Superior temporal gyrus (tissue), 1 donor: Measurements from ENCODE around the gene MLNR.

Experiments
- DNase-seq: peaks from one replicate; pipeline ENCODE4 v3.0.0-alpha.2; 2016; ENCODE audit errors: extremely low spot score

The MLNR gene, protein sequence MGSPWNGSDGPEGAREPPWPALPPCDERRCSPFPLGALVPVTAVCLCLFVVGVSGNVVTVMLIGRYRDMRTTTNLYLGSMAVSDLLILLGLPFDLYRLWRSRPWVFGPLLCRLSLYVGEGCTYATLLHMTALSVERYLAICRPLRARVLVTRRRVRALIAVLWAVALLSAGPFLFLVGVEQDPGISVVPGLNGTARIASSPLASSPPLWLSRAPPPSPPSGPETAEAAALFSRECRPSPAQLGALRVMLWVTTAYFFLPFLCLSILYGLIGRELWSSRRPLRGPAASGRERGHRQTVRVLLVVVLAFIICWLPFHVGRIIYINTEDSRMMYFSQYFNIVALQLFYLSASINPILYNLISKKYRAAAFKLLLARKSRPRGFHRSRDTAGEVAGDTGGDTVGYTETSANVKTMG

DNA sequence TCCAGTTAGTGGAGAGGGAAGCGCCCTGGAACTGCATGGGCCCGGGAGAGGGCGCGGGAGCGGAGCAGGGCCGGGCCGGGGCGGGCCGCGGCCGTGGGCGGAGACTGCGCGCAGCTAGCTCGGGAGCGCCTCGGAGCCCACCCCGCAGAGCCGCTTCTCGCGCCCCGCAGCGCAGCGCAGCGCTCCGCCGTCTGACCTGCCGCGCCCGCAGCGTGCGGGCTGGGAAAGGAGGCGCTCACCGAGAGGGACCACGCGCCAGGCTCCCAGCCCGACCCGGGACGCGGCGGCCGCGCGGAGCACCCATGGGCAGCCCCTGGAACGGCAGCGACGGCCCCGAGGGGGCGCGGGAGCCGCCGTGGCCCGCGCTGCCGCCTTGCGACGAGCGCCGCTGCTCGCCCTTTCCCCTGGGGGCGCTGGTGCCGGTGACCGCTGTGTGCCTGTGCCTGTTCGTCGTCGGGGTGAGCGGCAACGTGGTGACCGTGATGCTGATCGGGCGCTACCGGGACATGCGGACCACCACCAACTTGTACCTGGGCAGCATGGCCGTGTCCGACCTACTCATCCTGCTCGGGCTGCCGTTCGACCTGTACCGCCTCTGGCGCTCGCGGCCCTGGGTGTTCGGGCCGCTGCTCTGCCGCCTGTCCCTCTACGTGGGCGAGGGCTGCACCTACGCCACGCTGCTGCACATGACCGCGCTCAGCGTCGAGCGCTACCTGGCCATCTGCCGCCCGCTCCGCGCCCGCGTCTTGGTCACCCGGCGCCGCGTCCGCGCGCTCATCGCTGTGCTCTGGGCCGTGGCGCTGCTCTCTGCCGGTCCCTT lies at the start of gene MLNR:
Gene MLNR (plus strand): TSS at position 303 of the 820 bp plus-strand sequence. CDS start 0 bp downstream, at position 303.
- DNase-seq = no peak

DNA sequence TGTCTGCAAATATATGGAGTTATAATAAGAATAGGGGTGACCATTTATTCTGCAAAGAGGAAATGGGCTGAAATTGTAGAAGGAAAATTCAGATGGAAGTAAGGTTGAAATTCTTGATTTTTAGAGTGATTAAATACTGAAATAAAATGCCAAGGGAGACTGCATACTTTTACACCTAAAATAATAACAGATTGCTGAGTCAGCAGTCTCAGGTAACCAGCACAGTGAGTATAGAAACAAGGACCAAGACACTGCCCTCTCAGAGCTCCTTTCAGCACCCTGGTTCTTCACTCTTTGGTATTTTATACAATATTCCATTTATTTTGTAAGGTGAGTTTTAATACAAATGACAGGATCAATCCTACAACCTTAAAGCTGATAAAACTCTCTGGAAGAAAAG lies 48.8 kb upstream of the MLNR start:
- no peak for DNase-seq

DNA sequence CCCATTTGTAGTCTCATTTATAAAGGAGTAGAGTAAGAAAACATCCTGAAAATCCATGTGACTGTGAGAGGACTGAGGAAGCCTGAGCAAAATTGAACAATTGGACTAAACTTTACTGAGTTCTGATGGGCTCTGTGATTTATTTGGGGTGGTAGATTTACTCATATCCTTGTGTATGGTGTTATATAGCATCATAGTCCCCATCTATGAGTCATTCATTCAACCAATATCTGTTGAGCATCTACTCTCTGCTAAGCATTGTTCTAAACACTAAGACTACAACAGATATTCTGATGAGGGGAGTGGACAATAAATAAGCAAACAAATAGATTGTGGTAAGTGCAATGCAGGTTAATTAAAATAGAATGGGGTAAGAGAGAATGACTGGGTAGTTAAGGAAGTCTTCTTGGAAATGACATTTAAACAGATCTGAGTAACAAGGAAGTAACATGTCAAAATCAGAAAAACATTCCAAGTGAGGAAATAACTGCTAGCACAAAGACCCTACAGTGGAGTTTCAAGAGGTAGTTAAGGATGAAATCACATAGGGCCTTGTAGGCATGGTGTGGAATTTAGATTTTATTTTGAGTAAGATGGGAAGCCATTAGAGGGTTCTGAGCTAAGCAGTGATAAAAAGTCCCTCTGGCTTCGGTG lies 36.3 kb upstream of the MLNR start:
- DNase-seq = no peak

DNA sequence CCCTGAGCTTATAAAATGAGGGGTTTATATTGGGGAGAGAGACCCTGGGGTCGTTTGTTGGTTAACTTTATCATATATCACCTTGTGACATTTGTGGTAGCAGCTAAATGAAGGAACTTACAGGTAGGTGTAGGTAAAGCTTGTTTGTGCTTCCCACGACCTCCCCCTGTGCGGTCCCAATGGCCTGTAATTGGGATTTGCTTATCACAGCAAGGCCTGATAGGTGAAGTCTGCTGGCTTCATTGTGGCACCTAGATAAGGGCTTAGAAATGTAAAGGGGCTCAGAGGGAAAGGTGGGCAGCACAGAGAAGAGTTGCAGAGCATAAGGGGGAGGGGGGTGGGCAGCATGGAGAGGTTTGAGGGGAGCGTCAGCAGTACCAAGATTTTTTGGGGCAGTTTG lies 35.5 kb upstream of the MLNR start:
- DNase-seq = no peak

DNA sequence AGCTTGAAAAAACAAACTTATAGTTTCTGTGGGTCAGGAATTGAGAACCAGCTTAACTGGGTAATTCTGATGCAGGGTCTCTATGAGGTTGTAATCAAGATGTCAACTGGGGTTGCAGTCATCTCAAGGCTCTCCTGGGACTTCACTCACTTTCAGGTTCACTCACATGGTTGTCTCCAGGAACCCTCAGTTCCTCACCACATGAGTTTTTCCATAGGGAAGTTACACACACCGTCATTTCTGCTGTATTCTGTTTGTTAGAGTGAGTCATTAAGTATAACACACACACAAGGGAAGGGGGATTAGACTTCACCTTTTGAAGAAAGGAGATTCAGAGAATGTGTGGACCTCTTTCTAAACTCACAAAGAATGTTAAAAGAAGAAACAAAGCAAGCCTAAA lies 34.9 kb upstream of the MLNR start:
- DNase-seq = no peak

DNA sequence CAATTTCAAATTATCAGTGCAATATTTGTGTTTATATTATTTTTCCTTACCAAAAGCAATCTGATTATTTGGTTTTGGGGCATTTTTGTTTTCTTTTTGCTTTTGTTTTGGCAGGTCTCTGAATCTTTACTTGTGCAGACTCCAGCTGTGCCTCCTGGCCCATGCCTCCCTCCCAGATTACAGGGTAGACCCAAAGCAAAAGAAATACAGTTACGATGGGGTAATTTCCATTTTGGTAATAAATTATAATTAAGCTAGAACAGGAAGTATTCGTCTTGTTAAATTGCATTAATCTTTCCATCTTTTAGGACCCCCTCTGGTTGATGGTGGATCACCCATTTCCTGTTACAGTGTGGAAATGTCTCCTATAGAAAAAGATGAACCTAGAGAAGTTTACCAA lies 29.2 kb upstream of the MLNR start:
- no peak for DNase-seq

DNA sequence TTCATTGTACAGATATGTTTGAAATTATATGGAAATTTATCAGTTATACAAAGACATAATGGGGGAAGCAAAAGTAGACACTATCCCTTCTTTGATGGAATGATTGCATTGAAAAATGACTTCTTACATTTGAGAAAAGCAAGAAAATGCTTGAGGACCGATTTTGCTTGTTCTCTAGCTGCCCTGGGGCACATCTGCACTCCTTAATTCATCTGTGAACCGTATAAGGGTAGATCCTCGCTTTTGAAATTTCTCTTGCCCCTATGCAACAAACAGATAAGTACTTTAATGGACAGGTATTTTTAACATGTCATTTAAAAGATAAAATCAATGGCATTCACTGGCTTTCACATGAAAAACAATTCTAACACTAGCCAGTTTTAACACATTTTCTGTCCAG lies 13.5 kb upstream of the MLNR start:
- no peak for DNase-seq

DNA sequence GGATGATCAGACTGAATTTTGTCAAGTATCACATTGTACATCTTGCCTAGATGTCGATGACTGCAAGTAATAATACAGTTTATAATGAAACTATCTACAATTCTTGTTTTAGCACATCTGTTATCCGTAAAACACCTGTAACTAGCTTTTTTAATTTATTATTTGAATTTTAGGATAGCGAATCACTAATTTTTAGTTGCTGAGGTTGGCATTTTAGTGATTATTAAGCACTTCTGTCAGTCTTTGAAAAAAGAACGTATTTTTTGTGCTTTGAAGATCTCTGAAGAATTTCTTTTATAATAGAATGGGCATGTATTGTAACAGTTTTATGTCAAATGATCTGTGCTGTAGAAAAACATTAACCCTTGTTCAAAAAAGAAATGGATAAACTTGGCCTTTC lies 11.5 kb upstream of the MLNR start:
- DNase-seq = no peak

DNA sequence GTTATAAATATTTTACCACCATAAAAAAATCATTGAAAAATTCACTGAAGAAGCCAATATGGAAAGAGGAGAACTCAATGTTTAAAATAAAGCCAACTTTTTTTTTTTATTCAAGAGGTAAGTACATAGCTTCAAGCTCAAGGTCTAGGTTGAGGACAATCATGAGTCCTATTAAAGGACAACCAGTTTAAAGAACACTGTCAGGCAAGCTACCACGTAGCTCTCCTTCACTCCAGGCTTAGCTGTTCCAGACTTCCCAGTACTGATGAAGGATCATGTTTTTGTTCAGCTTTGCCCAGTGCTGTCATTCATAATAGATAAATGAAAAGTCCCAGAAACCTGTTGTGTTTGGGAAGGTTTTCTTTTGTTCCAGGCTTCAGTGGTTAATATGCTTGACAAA lies 10.0 kb upstream of the MLNR start:
- no peak for DNase-seq

DNA sequence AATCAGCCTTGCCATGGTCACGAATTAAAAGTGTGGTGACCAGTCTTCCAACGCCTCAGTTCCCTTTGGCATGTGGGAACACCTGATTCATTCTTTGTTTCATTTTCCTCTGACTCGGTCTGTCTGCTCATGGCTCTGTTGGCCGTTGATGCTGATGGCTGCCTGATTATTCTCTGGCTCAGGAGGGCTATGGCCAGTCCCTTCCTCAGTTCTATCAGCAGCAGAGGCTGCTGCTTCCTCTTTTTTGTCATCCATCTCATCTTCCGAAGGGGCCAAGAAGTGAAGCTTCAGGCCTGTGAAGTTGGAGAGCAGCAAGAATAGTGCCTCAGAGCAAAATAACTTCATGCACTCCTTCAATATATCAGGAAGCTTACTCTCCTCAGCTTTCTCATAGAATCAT lies 9.5 kb upstream of the MLNR start:
- DNase-seq = no peak

DNA sequence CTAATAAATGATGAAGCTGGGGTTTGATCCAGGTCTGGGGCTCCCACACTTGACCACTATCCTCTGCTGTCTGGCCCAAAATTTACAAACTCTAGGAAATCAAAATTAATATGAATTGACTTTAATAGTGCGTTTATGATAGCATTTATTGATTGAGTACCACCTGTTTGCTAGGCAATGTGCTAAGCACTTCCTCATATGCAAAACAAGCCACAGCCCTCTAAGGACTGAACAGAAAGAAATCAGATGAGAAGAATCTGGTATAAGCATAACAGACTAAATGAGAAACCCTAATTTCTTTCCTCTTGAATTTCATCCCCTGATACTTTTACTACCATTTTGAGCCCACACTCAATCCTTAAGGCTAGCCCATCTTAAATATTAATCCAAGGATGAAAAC lies 6.6 kb upstream of the MLNR start:
- no peak for DNase-seq

DNA sequence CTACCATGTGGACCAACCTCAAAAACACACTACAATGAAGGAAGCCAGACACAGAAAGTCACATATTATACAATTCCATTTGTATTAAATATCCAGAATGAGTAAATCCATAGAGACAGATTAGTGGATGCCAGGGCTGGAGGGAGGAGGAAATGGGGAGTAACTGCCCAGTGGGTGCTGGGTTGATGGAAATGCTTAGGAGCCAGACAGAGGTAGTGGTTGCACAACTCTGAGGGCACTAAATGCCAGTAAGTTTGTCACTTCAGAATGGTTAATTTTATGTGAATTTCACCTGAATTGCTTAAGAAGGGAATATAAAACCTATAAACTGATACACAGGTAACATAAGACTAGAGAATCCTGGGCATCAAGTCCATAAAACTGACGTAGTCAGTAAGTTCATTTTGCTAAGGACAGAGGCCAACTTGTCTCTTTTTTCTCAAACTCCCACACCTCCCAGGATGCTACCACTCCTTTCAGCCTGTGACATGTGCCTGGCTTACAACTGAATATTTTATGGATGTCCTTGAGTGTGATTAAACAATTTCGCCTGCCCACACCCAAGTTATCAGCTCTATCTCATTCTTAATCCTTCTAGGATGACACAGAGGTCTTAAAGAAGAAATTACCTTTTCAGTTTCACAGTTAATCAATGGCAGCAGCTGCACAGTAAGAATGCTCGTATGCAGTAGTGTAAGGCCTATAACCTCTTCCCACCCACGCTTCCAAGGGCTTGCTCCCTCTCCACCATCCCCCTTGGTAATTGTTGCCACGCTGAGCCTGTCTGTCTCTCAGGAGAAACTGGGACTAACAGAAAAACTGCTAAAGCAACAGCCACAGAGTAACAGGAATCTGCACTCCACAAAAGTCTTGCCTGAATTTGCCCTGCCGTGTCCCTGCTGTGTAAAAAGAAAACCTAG lies 5.9 kb upstream of the MLNR start:
- DNase-seq = no peak

DNA sequence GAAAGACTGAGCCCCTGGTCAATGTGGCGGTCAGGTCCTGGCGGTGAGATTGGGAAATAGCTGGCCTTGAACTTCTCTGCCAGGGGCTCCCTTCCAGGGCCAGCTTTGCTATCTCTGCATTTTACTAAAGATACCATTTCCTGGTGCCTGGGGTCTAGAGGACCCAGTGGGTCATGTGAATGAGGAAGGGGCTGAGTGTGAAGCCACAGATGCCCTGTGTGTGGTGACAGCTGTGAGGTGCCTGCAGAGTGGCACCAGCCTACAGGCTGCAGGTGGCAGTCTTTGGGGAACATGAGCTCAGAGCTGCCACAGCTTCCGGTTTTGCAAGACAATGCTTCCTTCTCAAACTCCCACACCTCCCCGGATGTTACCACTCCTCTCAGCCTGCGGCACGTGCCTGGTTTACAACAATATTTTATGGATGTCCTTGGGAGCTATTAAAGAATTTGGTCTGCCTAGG lies 5.2 kb upstream of the MLNR start:
- no peak for DNase-seq

DNA sequence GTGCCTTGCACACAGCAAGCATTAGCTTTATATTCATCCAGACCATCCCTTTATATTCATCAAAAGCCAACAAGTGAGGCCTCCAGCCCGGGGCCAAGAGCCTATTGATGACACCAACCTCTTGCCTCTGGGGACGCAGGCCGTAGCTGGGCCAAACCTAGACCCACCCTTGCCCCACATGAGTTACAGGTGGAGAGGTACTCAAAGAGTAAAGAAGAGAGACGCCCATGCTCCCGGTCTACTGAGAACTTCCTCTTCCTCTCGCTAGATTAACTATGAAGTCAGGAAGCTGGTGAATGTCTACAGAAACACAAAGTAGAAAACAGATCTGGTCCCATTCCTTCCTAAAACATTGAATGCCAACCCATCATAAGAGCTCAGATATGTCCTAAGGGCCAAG lies 3.8 kb upstream of the MLNR start:
- DNase-seq = no peak

DNA sequence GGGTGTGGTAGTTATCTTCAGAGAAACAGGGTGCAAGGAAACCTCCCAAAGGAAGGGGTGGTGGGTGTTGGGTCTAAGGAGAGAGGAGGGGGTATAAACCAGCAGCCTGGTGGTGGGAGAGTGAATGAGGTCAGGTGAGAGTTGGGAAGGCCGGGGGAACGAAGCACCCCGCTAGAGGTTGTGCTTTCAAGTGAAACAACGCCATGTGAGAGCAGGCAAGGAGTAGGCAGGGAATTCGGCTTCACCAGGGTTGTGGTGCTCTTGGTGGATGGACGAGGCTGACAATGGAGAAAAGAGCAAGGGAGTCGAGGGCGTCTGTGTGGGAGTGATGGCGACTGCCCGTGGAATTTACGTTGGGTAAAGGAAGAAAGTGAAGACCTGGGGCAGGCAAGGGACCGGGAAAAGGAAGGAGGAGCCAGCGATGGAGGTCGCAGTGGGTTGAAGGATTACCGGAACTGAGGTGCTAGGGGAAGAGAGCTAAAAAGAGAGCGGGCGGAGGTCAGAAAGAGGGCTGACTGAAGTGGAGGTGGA lies 2.1 kb upstream of the MLNR start:
- DNase-seq = no peak

DNA sequence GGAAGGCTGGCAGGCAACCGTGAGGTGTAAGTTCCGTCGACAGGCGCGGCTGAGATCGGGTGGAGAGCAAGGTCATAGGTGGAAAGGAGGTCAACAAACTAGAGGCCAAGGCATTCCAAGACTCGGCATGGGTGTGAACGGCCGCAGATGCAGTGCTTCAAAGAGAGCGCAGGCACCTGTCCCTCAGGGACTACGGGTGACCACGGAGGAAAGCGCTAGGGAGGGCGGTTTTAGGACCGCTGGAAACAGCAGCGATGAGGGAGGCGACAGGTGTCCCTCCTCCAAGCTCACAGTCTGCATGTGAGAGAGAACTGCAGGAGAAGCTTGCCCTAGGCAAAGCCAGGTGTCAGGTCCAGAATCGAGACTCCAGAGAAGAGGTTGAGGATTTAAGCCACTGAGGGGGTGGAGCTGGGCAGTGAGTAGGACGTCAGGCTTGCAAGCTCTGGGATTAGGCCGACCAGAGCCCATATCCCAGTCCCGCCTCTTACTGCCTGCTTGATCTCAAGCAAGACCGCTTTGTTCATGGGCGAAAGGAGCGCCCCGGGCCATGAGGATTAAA lies 1.6 kb upstream of the MLNR start:
- DNase-seq = no peak

DNA sequence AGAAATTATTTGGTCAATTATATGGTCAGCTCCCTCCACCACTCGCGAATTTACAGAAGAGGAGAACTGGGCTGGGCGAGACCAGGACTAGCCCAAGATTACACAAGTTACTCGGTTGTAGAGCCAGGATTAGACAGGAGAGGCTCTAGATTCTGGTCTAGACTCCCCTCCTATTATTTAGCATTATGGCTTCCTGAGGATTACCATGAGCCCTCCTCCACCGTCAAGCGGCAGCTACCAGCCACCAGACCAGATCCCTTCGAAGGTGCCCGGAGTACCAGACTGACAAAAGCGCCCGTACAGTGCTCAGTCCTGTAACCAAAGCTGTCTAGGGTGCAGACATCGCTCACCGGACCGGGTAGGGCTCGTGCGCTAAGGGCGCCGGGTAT lies 497 bp upstream of the MLNR start:
- DNase-seq = no peak

DNA sequence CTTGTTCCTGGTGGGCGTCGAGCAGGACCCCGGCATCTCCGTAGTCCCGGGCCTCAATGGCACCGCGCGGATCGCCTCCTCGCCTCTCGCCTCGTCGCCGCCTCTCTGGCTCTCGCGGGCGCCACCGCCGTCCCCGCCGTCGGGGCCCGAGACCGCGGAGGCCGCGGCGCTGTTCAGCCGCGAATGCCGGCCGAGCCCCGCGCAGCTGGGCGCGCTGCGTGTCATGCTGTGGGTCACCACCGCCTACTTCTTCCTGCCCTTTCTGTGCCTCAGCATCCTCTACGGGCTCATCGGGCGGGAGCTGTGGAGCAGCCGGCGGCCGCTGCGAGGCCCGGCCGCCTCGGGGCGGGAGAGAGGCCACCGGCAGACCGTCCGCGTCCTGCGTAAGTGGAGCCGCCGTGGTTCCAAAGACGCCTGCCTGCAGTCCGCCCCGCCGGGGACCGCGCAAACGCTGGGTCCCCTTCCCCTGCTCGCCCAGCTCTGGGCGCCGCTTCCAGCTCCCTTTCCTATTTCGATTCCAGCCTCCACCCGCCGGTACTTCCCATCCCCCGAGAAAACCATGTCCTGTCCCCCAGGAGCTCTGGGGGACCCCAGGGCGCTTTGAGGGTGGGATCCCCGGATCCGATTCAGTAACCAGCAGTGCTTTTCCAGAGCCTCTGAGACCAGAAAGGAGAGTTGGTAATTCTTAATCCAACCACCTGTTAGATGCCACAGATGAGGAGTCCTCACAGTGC lies 885 bp downstream of the MLNR start:
- DNase-seq = no peak

DNA sequence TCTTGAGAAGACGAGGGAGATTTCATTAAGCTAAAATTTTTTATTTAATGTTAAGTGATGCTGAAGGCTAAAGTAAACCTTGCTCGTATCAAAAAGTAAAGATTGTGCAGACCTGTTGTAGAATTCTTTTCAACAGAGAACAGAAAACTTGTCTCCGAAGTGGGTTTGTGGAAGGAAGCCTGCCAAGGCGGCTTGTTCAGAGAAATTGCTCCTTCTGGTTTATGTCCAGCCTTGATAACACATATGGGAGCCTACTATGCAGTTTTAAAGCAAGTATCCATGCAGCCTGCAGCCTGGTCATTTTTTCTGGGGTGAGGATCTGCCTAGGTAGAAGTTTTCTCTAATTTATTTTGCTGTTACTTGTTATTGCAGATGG lies 1.4 kb downstream of the MLNR start:
- no peak for DNase-seq
